IMR-90 (cell line): ENCODE measurements around the gene OR5AL1. TPM values are rescaled to one million over a fixed set of nuclear protein-coding genes. Genes with fewer than 3 reads are reported as not detected.
"Not testable (repeated sequence)": the region's sequence is repeated elsewhere in the genome, so short reads cannot be mapped to it uniquely, and the experiment has no call there.

Experiments used
- ATAC-seq: fragments of 200-7000 bp; cut with Tn5 transposase; 2 replicates; pipeline ENCODE4 v1.9.1; 2020; ENCODE audit warnings: low read depth, mild to moderate bottlenecking, moderate library complexity
- BruUV-seq: library from RNA; stranded (reverse); fragments of 400-500 nt; replicated peaks from 2 replicates; lab custom pipeline; 2021; lab: Mats Ljungman, UMichigan
- CTCF ChIA-PET: fragments of 300-600 bp; formaldehyde crosslinking; extraction: SDS; loops from one replicate; lab custom pipeline; 2021; ENCODE audit warnings: antibody characterized with exemption; lab: Yijun Ruan, JAX
- POLR2A ChIA-PET: fragments of 300-600 bp; sonication (Branson Sonifier 250); formaldehyde crosslinking; loops from one replicate; lab custom pipeline; 2022; ENCODE audit warnings: antibody characterized with exemption; ENCODE audit not compliant: unreplicated experiment; lab: Charles Lee
- DNase-seq: peaks from one replicate; pipeline ENCODE4 v3.0.0; 2013
- H2AFZ ChIP-seq: replicated peaks from 2 replicates; pipeline ENCODE3; 2013; ENCODE audit warnings: low read length, mild to moderate bottlenecking; ENCODE audit not compliant: poor library complexity
- H2AK5ac ChIP-seq: 2 replicates; pipeline ENCODE4 v1.6.1; 2013; ENCODE audit warnings: low read depth, low read length, inconsistent platforms
- H2AK9ac ChIP-seq: replicated peaks from 2 replicates; pipeline ENCODE3; 2013; ENCODE audit warnings: mild to moderate bottlenecking, low read depth, low read length, moderate library complexity; ENCODE audit not compliant: poor library complexity
- H2BK120ac ChIP-seq: 2 replicates; pipeline ENCODE4 v1.6.1; 2013; ENCODE audit warnings: low read depth, low read length, inconsistent platforms
- H2BK15ac ChIP-seq: 3 replicates; pipeline ENCODE4 v1.6.1; 2013; ENCODE audit warnings: low read depth, low read length, inconsistent platforms
- H2BK20ac ChIP-seq: 2 replicates; pipeline ENCODE4 v1.6.1; 2013; ENCODE audit warnings: low read depth, mild to moderate bottlenecking, inconsistent platforms, low read length, moderate library complexity
- H2BK5ac ChIP-seq: 2 replicates; pipeline ENCODE4 v1.6.1; 2013; ENCODE audit warnings: mild to moderate bottlenecking, low read depth, low read length, inconsistent platforms; ENCODE audit not compliant: poor library complexity, severe bottlenecking
- H3K14ac ChIP-seq: replicated peaks from 2 replicates; pipeline ENCODE4 v1.6.1; 2013; ENCODE audit warnings: low read depth, low read length, inconsistent platforms
- H3K18ac ChIP-seq: 2 replicates; pipeline ENCODE4 v1.6.1; 2013; ENCODE audit warnings: low read depth, low read length, control low read depth
- H3K23ac ChIP-seq: 2 replicates; pipeline ENCODE4 v1.6.1; 2013; ENCODE audit warnings: low read depth, low read length, inconsistent platforms
- H3K27ac ChIP-seq: 2 replicates; pipeline ENCODE4 v1.5.1; 2013; ENCODE audit warnings: mild to moderate bottlenecking, control low read depth, low read length; ENCODE audit not compliant: insufficient read depth
- H3K27me3 ChIP-seq: 2 replicates; pipeline ENCODE4 v1.6.1; 2013; ENCODE audit warnings: low read length; ENCODE audit not compliant: control insufficient read depth, insufficient read depth
- H3K36me3 ChIP-seq: 2 replicates; pipeline ENCODE4 v1.6.1; 2013; ENCODE audit warnings: low read length, mixed read lengths; ENCODE audit not compliant: control insufficient read depth, insufficient read depth
- H3K4ac ChIP-seq: 2 replicates; pipeline ENCODE4 v1.6.1; 2013; ENCODE audit warnings: low read depth, low read length, inconsistent platforms
- H3K4me1 ChIP-seq: 2 replicates; pipeline ENCODE4 v1.6.1; 2013; ENCODE audit warnings: low read length, mixed read lengths; ENCODE audit not compliant: control insufficient read depth, insufficient read depth
- H3K4me2 ChIP-seq: 2 replicates; pipeline ENCODE4 v1.6.1; 2013; ENCODE audit warnings: low read depth, mild to moderate bottlenecking, control low read depth, low read length, moderate library complexity
- H3K4me3 ChIP-seq: 2 replicates; pipeline ENCODE4 v1.5.1; 2013; ENCODE audit warnings: low read depth, mild to moderate bottlenecking, control low read depth, low read length, moderate library complexity; ENCODE audit not compliant: insufficient read depth
- H3K56ac ChIP-seq: 2 replicates; pipeline ENCODE4 v1.6.1; 2013; ENCODE audit warnings: low read length, inconsistent platforms; ENCODE audit not compliant: insufficient read depth; ENCODE audit errors: extremely low read depth
- H3K79me1 ChIP-seq, 2 experiments: 2 replicates each; pipeline ENCODE4 v1.6.1; 2013; ENCODE audit warnings: low read length in 2 of 2, inconsistent platforms in 1 of 2, low read depth in 1 of 2
- H3K9ac ChIP-seq: 2 replicates; pipeline ENCODE4 v1.6.1; 2013; ENCODE audit warnings: low read depth, low read length, control low read depth
- H3K9me1 ChIP-seq: 2 replicates; pipeline ENCODE4 v1.6.1; 2013; ENCODE audit warnings: low read length, inconsistent platforms; ENCODE audit not compliant: insufficient read depth
- H3K9me3 ChIP-seq: 2 replicates; pipeline ENCODE4 v1.6.1; 2013; ENCODE audit warnings: low read length; ENCODE audit not compliant: control insufficient read depth, insufficient read depth
- H4K20me1 ChIP-seq: 2 replicates; pipeline ENCODE4 v1.6.1; 2013; ENCODE audit warnings: low read length, inconsistent platforms; ENCODE audit not compliant: insufficient read depth
- H4K5ac ChIP-seq: 2 replicates; pipeline ENCODE4 v1.6.1; 2013; ENCODE audit warnings: mild to moderate bottlenecking, low read depth, low read length, control low read depth
- H4K8ac ChIP-seq, 2 experiments: 2 replicates each; pipeline ENCODE4 v1.6.1; 2013; ENCODE audit warnings: low read depth in 2 of 2, low read length in 2 of 2, control low read depth in 1 of 2, inconsistent platforms in 1 of 2
- H4K91ac ChIP-seq: 2 replicates; pipeline ENCODE4 v1.6.1; 2013; ENCODE audit warnings: low read depth, low read length, inconsistent platforms; ENCODE audit not compliant: insufficient read depth
- WGBS, 2 experiments: methylation state at CpG; one replicate each; pipeline versions ENCODE4 v1.1.5 to v1.1.7; 2013; ENCODE audit warnings: missing lambda C conversion rate in 2 of 2; ENCODE audit not compliant: insufficient read length in 1 of 2; ENCODE audit errors: extremely low coverage in 2 of 2; 5-methylcytosine and 5-hydroxymethylcytosine counted together
- dilution Hi-C: fragments of 300-500 bp; cut with HindIII; formaldehyde crosslinking; loops from one replicate; pipeline ENCODE4 v1.14.3; 2018; ENCODE audit warnings: low sequenced_read_pairs; ENCODE audit not compliant: unreplicated experiment
- in situ Hi-C: fragments of 300-500 bp; cut with MboI; formaldehyde crosslinking; loops from 3 replicates; pipeline ENCODE4 v1.14.3; 2019; ENCODE audit warnings: low sequenced_read_pairs, inconsistent platforms, mixed read lengths
- intact Hi-C: fragments of 100-400 bp; cut with micrococcal nuclease; formaldehyde crosslinking; loops from 2 replicates; pipeline ENCODE4 v1.10.0; 2022
- polyA plus RNA-seq, 3 experiments: library from polyadenylated mRNA; depleted of rRNA; stranded (reverse); fragments of >200 nt; gene quantifications; 2 replicates each; pipeline ENCODE4 v1.2.3, GENCODE V29; 2012; ENCODE audit warnings: low replicate concordance in 1 of 3
- total RNA-seq: library from RNA; depleted of rRNA; stranded (reverse); fragments of >200 nt; gene quantifications from 2 replicates; pipeline ENCODE4 v1.2.3, GENCODE V29; 2012

OR5AL1 gene
- total and polyA plus RNA-seq, 2 of the 4 experiments (the other 2 are of a cell fraction): not detected

- H3K79me1 ChIP-seq, intact Hi-C loops, H4K5ac ChIP-seq, H3K36me3 ChIP-seq, H2AK9ac ChIP-seq, H3K9me3 ChIP-seq, H3K56ac ChIP-seq, H3K4me2 ChIP-seq, H2BK15ac ChIP-seq, H3K14ac ChIP-seq, BruUV-seq, H3K9ac ChIP-seq, DNase-seq, H2BK20ac ChIP-seq, ATAC-seq, POLR2A ChIA-PET, H4K8ac ChIP-seq, H3K4me1 ChIP-seq, H4K91ac ChIP-seq, CTCF ChIA-PET, H3K9me1 ChIP-seq, H2AFZ ChIP-seq, H2BK5ac ChIP-seq, H3K27ac ChIP-seq, in situ Hi-C loops, dilution Hi-C loops, H4K20me1 ChIP-seq, H3K23ac ChIP-seq, H3K4ac ChIP-seq, H2AK5ac ChIP-seq, H3K18ac ChIP-seq, H3K27me3 ChIP-seq, H2BK120ac ChIP-seq, H3K4me3 ChIP-seq: not testable (repeated sequence)
- 93% methylated on average over 3 of the region's 27 CpGs; no CpG with 5 or more reads in 1 of the 2 experiments for WGBS, 2 experiments
These were observed 10.5 kb upstream of the OR5AL1 start for GRCh38 chr11:56401858-56402461.
